Measurements from ENCODE around the gene TNFRSF8.

Gene TNFRSF8

GRCh38 chr1:12180315-12180714, 117.2 kb downstream of the TNFRSF8 start:
- DNase-seq = no peak
- TF ChIP-seq POLR2A (IDR thresholded peaks at IDR 0.05; ENCODE audit: low read length) (no peak), GATA1 (IDR thresholded peaks at IDR 0.05; ENCODE audit: low read depth, low read length) (no peak)

- no peak for DNase-seq
- TF ChIP-seq POLR2A (IDR thresholded peaks at IDR 0.05; ENCODE audit: low read length) = no peak
- no peak for TF ChIP-seq GATA1 (IDR thresholded peaks at IDR 0.05; ENCODE audit: low read depth, low read length)
Observed at GRCh38 chr1:12180903-12181302, 117.8 kb downstream of the TNFRSF8 start.

GRCh38 chr1:12181568-12181967, 118.5 kb downstream of the TNFRSF8 start:
- no peak for DNase-seq
- TF ChIP-seq GATA1 (IDR thresholded peaks at IDR 0.05; ENCODE audit: low read depth, low read length) = no peak
- no peak for TF ChIP-seq POLR2A (IDR thresholded peaks at IDR 0.05; ENCODE audit: low read length)

- TF ChIP-seq GATA1 (IDR thresholded peaks at IDR 0.05; ENCODE audit: low read depth, low read length) (no peak), POLR2A (IDR thresholded peaks at IDR 0.05; ENCODE audit: low read length) (no peak)
- DNase-seq = no peak
Observed at GRCh38 chr1:12182410-12182984, 119.4 kb downstream of the TNFRSF8 start.

GRCh38 chr1:12183095-12183794, 120.1 kb downstream of the TNFRSF8 start:
- DNase-seq = no peak
- TF ChIP-seq GATA1 (IDR thresholded peaks at IDR 0.05; ENCODE audit: low read depth, low read length) = no peak
- no peak for TF ChIP-seq POLR2A (IDR thresholded peaks at IDR 0.05; ENCODE audit: low read length)

GRCh38 chr1:12184008-12184681, 121.0 kb downstream of the TNFRSF8 start:
- DNase-seq = no peak
- TF ChIP-seq GATA1 (IDR thresholded peaks at IDR 0.05; ENCODE audit: low read depth, low read length) (no peak), POLR2A (IDR thresholded peaks at IDR 0.05; ENCODE audit: low read length) (no peak)

- no peak for TF ChIP-seq GATA1 (IDR thresholded peaks at IDR 0.05; ENCODE audit: low read depth, low read length)
- DNase-seq = no peak
Observed at GRCh38 chr1:12185036-12185917, 122.2 kb downstream of the TNFRSF8 start.

GRCh38 chr1:12185918-12186678, 123.0 kb downstream of the TNFRSF8 start:
- no peak for TF ChIP-seq POLR2A (IDR thresholded peaks at IDR 0.05; ENCODE audit: low read length)
- TF ChIP-seq GATA1 (IDR thresholded peaks at IDR 0.05; ENCODE audit: low read depth, low read length) = no peak
- DNase-seq = no peak

GRCh38 chr1:12186679-12186985, 123.5 kb downstream of the TNFRSF8 start:
- TF ChIP-seq GATA1 (IDR thresholded peaks at IDR 0.05; ENCODE audit: low read depth, low read length) = no peak
- no peak for DNase-seq

- no peak for DNase-seq
- no peak for TF ChIP-seq POLR2A (IDR thresholded peaks at IDR 0.05; ENCODE audit: low read length)
- no peak for TF ChIP-seq GATA1 (IDR thresholded peaks at IDR 0.05; ENCODE audit: low read depth, low read length)
Observed at GRCh38 chr1:12188115-12188514, 125.0 kb downstream of the TNFRSF8 start.

- DNase-seq = no peak
- no peak for TF ChIP-seq POLR2A (IDR thresholded peaks at IDR 0.05; ENCODE audit: low read length)
Observed at GRCh38 chr1:12188657-12189327, 125.7 kb downstream of the TNFRSF8 start.

- DNase-seq = no peak
- TF ChIP-seq POLR2A (IDR thresholded peaks at IDR 0.05; ENCODE audit: low read length) (no peak), GATA1 (IDR thresholded peaks at IDR 0.05; ENCODE audit: low read depth, low read length) (no peak)
Observed at GRCh38 chr1:12189328-12189682, 126.2 kb downstream of the TNFRSF8 start.

All from erythroblast (primary cell).